ENCODE measurements around the gene INPP5E. TPM values are rescaled to one million over a fixed set of nuclear protein-coding genes. Genes with fewer than 3 reads are reported as not detected.

Gene INPP5E
- total RNA-seq, 2 donors from 2014 or later = 6.4 to 9.1 TPM

DNA sequence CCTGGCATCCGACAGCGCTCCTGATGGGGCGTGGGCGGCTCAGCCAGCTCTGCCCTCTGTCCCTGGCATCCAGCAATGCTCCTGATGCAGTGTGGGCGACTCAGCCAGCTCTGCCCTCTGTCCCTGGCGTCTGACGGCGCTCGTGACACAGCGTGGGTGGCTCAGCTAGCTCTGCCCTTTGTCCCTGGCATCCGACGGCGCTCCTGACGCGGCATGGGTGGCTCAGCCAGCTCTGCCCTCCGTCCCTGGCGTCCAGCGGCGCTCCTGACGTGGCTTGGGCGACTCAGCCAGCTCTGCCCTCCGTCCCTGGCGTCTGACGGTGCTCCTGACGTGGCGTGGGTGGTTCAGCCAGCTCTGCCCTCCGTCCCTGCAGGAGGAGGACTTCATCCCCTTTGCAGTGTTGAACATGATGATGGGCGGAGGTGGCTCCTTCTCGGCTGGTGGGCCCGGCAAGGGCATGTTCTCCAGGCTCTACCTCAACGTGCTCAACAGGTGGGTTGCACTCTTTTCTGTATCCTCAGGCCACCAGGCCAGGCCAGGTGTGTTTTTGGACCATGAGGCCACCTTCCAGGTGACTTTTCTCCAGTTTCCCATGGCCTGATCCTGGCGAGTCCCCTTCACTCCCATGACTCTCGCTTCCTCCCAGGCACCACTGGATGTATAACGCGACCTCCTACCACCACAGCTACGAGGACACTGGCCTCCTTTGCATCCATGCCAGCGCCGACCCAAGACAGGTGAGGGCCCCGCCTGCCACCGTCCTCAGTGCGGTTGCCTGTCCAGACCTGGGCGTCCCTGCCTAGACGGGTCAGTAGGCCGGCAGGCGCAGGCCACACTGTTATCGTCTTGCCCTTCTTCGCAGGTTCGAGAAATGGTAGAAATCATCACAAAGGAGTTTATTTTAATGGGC, 21.2 kb downstream of the INPP5E start:
- no peak overlapping the region for H3K27ac ChIP-seq
- DNase-seq (ENCODE audit: low spot score) = no peak
- peaks cover 96% of the 10 kb centered on the region for H3K36me3 ChIP-seq
- no peak overlapping the region for H3K4me3 ChIP-seq
- H3K9me3 ChIP-seq = no peaks in the 10 kb centered on the region
- TF ChIP-seq, protein P1, sequence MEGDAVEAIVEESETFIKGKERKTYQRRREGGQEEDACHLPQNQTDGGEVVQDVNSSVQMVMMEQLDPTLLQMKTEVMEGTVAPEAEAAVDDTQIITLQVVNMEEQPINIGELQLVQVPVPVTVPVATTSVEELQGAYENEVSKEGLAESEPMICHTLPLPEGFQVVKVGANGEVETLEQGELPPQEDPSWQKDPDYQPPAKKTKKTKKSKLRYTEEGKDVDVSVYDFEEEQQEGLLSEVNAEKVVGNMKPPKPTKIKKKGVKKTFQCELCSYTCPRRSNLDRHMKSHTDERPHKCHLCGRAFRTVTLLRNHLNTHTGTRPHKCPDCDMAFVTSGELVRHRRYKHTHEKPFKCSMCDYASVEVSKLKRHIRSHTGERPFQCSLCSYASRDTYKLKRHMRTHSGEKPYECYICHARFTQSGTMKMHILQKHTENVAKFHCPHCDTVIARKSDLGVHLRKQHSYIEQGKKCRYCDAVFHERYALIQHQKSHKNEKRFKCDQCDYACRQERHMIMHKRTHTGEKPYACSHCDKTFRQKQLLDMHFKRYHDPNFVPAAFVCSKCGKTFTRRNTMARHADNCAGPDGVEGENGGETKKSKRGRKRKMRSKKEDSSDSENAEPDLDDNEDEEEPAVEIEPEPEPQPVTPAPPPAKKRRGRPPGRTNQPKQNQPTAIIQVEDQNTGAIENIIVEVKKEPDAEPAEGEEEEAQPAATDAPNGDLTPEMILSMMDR (IDR thresholded peaks at IDR 0.05) = no peak
- H3K27me3 ChIP-seq = no peaks in the 10 kb centered on the region
- no peaks in the 10 kb centered on the region for H3K4me1 ChIP-seq

DNA sequence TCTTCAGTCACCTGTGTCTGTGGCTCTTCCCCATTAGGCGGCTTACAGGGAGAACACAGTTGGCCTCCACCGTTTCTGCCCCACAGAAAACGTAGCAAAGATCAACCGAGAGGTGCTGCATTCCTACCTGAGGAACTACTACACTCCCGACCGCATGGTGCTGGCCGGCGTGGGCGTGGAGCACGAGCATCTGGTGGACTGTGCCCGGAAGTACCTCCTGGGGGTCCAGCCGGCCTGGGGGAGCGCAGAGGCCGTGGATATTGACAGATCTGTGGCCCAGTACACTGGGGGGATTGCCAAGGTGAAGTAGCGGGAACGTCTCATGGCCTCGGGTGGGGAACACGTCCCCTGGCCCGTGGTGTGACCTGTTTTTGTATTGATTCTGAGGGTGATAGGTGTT, 22.7 kb downstream of the INPP5E start:
- Histone ChIP-seq H3K4me1 (peaks cover 0 to 2% of the 10 kb centered on the region in 2 donors), H3K27me3 (no peaks in the 10 kb centered on the region), H3K27ac (no peak overlapping the region), H3K9me3 (no peaks in the 10 kb centered on the region), H3K4me3 (no peak overlapping the region), H3K36me3 (peaks cover 94% of the 10 kb centered on the region)
- DNase-seq (ENCODE audit: low spot score) = no peak
- TF ChIP-seq, protein P1 (IDR thresholded peaks at IDR 0.05) = no peak

DNA sequence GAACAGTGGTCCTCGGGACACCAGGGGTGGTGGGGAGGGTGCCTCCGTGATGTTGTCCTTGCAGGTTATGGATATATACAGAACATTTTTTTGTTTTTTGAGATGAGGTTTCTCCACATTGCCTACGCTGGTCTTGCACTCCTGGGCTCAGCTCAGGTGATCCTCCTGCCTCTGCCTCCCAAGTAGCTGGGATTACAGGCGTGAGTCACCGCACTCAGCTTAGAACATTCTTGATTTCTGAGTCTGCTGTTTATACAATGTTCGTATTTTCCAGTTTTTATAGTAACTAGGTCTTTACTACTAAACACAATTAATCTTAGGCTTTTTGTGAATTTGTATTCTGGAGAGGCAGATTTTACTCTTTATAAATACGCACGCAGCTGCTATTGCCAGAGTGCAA, 23.2 kb downstream of the INPP5E start:
- no peaks in the 10 kb centered on the region for H3K9me3 ChIP-seq
- TF ChIP-seq, protein P1 (IDR thresholded peaks at IDR 0.05) = no peak
- no peak overlapping the region for H3K4me3 ChIP-seq
- H3K27me3 ChIP-seq = no peaks in the 10 kb centered on the region
- no peak overlapping the region for H3K27ac ChIP-seq
- peaks cover 0 to 7% of the 10 kb centered on the region in 2 donors for H3K4me1 ChIP-seq
- H3K36me3 ChIP-seq = peaks cover 89% of the 10 kb centered on the region
- DNase-seq (ENCODE audit: low spot score) = no peak

DNA sequence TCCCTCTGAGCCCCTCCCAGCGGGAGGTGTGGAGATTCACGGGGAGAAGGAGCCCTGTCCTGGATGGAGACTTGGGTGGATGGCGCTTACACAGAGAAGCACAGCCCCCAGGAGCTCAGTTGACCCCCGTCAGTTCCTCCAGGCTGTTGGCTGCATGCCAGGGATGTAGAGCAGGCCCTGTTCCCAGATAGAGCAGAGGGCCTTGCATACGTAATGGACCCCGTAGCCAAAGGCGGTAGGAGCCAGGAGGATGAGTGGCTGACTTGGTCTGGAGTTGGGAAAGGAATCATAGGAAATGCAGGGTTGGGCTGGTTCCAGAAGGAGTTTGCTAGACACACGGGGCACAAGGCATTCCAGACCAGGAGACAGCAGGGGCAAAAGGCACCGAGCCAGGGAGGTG, 26.7 kb downstream of the INPP5E start:
- TF ChIP-seq, protein P1 (IDR thresholded peaks at IDR 0.05) = no peak
- peaks cover 57% of the 10 kb centered on the region for H3K36me3 ChIP-seq
- H3K27me3 ChIP-seq = no peaks in the 10 kb centered on the region
- peaks cover 0 to 29% of the 10 kb centered on the region in 2 donors for H3K4me1 ChIP-seq
- H3K4me3 ChIP-seq = no peak overlapping the region
- DNase-seq (ENCODE audit: low spot score) = no peak
- no peak overlapping the region for H3K27ac ChIP-seq
- H3K9me3 ChIP-seq = no peaks in the 10 kb centered on the region

DNA sequence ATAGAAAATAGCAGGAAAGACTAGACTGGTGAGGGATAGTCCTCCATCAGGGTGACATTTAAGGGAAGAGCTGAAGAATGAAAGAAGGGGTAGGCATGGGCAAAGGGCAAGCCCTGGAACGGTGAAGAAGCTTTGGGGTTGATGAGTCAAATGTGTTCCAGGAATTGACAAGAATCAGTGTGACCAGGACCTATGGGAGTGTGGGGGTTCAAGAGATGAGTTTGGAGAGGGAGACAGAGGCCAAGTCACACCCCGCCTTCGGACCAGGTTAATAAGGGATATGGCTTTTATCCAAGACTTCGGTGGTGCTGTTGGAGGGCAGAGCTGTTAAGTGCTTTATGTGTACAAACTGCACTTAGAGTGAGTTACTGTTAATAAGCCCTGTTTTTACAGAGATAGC, 28.3 kb downstream of the INPP5E start:
- Histone ChIP-seq H3K27me3 (no peaks in the 10 kb centered on the region), H3K36me3 (peaks cover 54% of the 10 kb centered on the region), H3K4me3 (peak overlapping the region; percentile 74 to 97), H3K27ac (peak overlapping the region in 1 of 2 donors; percentile 87), H3K4me1 (peaks cover 0 to 29% of the 10 kb centered on the region in 2 donors), H3K9me3 (no peaks in the 10 kb centered on the region)
- no peak for DNase-seq (ENCODE audit: low spot score)
- TF ChIP-seq, protein P1 (IDR thresholded peaks at IDR 0.05) = no peak
